Subcutaneous abdominal adipose tissue (tissue), 5 donors: ENCODE measurements around the gene FBXO40.
A peak's percentile ranks its signal among the peaks of the same experiment; 100 is the strongest.
"Not testable (repeated sequence)": the region's sequence is repeated elsewhere in the genome, so short reads cannot be mapped to it uniquely, and the experiment has no call there.

Experiments
- H3K27ac ChIP-seq: one replicate; pipeline ENCODE4 v1.7.0; 2013; ENCODE audit warnings: low read depth, mild to moderate bottlenecking, inconsistent platforms, low read length, moderate library complexity
- H3K27me3 ChIP-seq, 5 donors: one replicate each; pipeline ENCODE4 v1.7.0; 2013; ENCODE audit warnings: low read length in 5 of 5, inconsistent platforms in 1 of 5; ENCODE audit not compliant: control insufficient read depth in 5 of 5, insufficient read depth in 4 of 5
- H3K36me3 ChIP-seq, 5 donors: one replicate each; pipeline ENCODE4 v1.7.0; 2013; ENCODE audit warnings: low read length in 5 of 5; ENCODE audit not compliant: control insufficient read depth in 5 of 5, insufficient read depth in 5 of 5
- H3K4me1 ChIP-seq, 5 donors: one replicate each; pipeline ENCODE4 v1.7.0; 2013; ENCODE audit warnings: low read length in 5 of 5, mild to moderate bottlenecking in 3 of 5, moderate library complexity in 1 of 5; ENCODE audit not compliant: control insufficient read depth in 5 of 5, insufficient read depth in 5 of 5
- H3K4me3 ChIP-seq, 5 donors: one replicate each; pipeline ENCODE4 v1.7.0; 2013; ENCODE audit warnings: low read length in 5 of 5, low read depth in 1 of 5
- H3K9ac ChIP-seq, 5 donors: one replicate each; pipeline ENCODE4 v1.7.0; 2013; ENCODE audit warnings: low read length in 5 of 5, mild to moderate bottlenecking in 4 of 5, moderate library complexity in 3 of 5
- H3K9me3 ChIP-seq, 5 donors: one replicate each; pipeline ENCODE4 v1.7.0; 2013; ENCODE audit warnings: low read length in 5 of 5; ENCODE audit not compliant: control insufficient read depth in 5 of 5
- donor health status: healthy.
- donor health status: healthy.
- donor health status: healthy.
- donor health status: healthy.
- donor health status: healthy.

FBXO40 gene

DNA sequence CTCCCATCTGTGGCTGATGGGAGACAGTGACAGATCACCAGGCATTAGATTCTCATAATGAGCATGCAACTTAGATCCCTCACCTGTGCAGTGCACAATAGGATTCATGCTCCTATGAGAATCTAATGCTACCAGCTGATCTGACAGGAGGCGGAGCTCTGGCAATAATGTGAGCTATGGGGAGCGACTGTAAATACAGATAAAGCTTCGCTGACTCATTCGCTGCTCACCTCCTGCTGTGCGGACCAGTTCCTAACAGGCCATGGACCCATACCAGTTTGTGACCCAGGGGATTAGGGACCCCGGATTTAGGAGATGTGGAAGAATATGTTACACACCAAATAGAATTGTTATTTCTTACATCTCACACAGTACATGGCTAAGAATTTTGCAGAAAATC, 18.7 kb upstream of the FBXO40 start:
- H3K27ac ChIP-seq: no peak overlapping the region
- H3K9ac ChIP-seq: no peak overlapping the region
- H3K4me1 ChIP-seq: no peaks in the 10 kb centered on the region
- no peaks in the 10 kb centered on the region for H3K27me3 ChIP-seq
- H3K4me3 ChIP-seq: no peak overlapping the region
- H3K36me3 ChIP-seq: no peaks in the 10 kb centered on the region
- no peaks in the 10 kb centered on the region for H3K9me3 ChIP-seq

DNA sequence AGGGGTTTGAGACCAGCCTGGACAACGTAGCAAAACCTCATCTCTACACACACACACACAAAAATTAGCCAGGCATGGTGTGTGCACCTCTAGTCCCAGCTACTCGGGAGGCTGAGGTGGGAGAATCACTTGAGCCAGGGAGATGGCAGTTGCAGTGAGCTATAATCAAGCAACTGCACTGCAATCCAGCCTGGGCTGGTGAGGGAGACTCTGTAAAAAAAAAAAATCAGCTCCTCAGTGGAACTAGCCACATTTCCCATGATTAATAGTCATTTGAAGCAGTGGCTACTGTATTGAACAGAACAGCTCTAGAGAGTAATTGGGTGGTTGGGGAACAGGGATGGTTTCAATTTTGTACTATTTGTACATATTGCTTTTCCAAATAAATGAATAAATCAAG, 11.5 kb upstream of the FBXO40 start:
- H3K4me3 ChIP-seq: no peak overlapping the region
- no peaks in the 10 kb centered on the region for H3K9me3 ChIP-seq
- H3K27me3 ChIP-seq: no peaks in the 10 kb centered on the region
- no peaks in the 10 kb centered on the region for H3K4me1 ChIP-seq
- no peaks in the 10 kb centered on the region for H3K36me3 ChIP-seq
- no peak overlapping the region for H3K27ac ChIP-seq
- H3K9ac ChIP-seq: no peak overlapping the region

DNA sequence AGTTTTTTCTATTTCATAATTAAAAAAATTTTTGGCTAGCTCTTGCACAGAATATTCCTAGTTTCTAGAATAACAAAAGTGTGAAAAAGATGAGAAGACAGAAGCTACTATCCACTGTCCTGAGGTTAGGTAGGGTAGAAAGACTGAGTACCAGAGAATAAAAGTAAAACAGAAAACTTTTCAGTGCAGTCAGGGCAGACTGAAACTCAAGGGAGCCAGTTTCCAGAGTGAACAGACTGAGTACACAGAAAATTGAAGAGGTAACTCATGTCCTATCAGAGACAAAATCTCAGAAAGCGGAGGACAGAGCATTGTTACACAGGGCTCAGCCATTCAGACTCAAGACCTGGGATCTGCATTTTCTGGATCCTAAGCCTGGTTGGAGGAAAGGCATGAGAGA, 8.8 kb upstream of the FBXO40 start:
- Histone ChIP-seq H3K9me3 (no peaks in the 10 kb centered on the region), H3K9ac (no peak overlapping the region), H3K27ac (no peak overlapping the region), H3K4me1 (no peaks in the 10 kb centered on the region), H3K27me3 (no peaks in the 10 kb centered on the region), H3K4me3 (no peak overlapping the region), H3K36me3 (no peaks in the 10 kb centered on the region)

DNA sequence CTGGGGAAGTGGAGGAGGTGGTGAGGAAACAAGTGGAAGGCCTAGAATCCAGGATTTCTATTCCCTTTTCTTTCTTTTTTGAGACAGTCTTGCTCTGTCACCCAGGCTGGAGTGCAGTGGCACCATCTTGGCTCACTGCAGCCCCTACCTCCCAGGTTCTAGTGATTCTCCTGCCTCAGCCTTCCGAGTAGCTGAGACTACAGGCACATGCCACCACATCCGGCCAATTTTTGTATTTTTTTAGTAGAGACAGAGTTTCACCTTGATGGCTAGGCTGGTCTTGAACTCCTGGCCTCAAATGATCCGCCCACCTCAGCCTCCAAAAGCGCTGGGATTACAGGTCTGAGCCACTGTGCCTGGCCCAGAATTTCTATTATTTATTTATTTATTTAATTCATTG, 627 bp downstream of the FBXO40 start:
- H3K36me3 ChIP-seq, H3K9me3 ChIP-seq, H3K27ac ChIP-seq, H3K4me1 ChIP-seq, H3K27me3 ChIP-seq, H3K9ac ChIP-seq, H3K4me3 ChIP-seq: not testable (repeated sequence)

DNA sequence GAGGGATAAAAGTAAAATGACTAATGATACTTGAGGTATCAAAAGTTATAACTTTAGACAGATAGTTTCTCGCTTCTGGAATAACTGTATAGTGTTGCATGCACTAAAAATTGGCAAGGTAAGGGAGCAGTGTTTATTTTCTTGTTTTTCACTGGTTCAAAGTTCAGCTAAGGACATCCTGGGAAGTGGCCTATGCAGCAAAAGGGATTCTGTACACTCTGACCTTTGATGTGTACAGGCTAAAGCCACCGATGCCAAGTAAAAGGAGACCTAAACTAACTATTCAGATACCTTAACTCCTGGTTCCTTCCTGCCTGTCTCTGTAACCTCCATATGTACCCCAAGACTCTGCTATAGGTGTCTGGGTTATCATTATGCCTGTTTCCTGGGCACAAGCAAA, 1.7 kb downstream of the FBXO40 start:
- Histone ChIP-seq H3K9ac (no peak overlapping the region), H3K4me1 (peaks cover 0 to 5% (median 3%) of the 10 kb centered on the region in 5 donors), H3K27me3 (no peaks in the 10 kb centered on the region), H3K27ac (no peak overlapping the region), H3K9me3 (no peaks in the 10 kb centered on the region), H3K36me3 (no peaks in the 10 kb centered on the region), H3K4me3 (no peak overlapping the region)

DNA sequence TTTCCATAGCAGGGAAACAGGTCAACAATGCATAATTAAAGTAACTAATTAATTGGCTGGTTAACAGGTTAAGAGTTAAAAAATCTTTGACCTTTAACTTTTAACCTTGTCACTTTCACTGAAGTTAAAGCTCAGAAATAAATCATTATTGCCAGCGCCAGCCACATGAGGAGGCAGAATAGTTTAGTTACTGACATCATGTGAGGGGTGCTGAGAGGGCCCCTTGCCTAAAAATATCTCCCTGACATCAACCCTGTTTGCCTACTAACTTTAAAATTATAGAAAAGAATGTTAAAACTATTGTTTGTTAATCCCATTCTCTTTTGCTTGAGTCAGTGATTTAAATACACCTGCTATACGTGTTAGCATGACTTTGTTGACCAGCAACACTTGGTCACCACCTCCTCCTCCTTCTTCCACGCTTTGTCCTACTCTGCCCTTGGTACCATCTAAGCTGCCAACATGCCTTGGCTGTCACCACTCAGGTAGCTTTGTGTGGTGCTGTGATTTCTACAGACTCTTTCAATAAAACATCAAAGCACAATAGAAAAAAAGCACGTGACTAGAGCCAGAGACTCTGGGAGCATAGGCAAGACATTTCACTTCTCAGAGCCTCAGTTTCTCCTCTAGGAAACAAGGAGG, 2.7 kb downstream of the FBXO40 start:
- no peak overlapping the region for H3K27ac ChIP-seq
- H3K9ac ChIP-seq: no peak overlapping the region
- no peaks in the 10 kb centered on the region for H3K36me3 ChIP-seq
- H3K4me3 ChIP-seq: no peak overlapping the region
- no peaks in the 10 kb centered on the region for H3K27me3 ChIP-seq
- peaks cover 0 to 11% (median 3%) of the 10 kb centered on the region in 5 donors for H3K4me1 ChIP-seq
- H3K9me3 ChIP-seq: no peaks in the 10 kb centered on the region

DNA sequence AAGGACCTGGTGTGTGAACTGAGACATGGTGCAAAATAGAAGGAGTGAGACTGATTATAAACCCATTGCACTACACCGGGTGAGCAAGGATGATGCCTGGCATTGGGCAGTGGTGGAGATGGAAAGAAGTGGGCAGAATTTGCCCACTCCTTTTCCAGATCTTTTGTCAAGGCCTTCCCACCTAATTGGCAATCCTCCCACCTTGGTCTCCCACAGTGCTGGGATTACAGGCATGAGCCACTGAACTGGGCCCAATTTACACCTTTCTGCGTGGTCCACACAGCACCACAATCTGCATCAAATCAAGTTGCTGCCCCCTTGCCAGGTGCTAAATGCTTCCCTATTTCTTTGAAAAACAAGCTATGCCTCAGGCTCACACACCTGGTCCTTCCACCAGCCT, 5.4 kb downstream of the FBXO40 start:
- Histone ChIP-seq H3K9ac (no peak overlapping the region), H3K27me3 (no peaks in the 10 kb centered on the region), H3K9me3 (no peaks in the 10 kb centered on the region), H3K36me3 (no peaks in the 10 kb centered on the region), H3K27ac (no peak overlapping the region), H3K4me1 (peaks cover 0 to 25% (median 0%) of the 10 kb centered on the region in 5 donors), H3K4me3 (no peak overlapping the region)

DNA sequence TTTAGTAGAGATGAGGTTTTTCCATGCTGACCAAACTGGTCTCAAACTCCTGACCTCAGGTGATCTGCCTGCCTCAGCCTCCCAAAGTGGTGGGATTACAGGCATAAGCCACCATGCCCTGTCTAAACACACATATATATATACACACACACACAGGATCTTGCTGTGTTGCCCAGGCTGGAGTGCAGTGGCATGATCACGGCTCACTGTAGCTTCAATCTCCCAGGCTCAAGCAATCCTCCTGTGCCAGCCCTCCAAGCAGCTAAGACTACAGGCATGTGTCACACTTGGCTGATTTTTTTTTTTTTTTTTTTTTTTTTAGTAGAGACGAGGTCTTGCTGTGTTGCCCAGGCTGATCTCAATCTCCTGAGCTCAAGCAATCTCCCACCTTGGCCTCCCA, 6.7 kb downstream of the FBXO40 start:
- H3K27me3 ChIP-seq, H3K4me3 ChIP-seq, H3K27ac ChIP-seq, H3K36me3 ChIP-seq, H3K9ac ChIP-seq, H3K9me3 ChIP-seq: not testable (repeated sequence)
- peaks cover 0 to 24% (median 0%) of the 10 kb centered on the region in 5 donors for H3K4me1 ChIP-seq

DNA sequence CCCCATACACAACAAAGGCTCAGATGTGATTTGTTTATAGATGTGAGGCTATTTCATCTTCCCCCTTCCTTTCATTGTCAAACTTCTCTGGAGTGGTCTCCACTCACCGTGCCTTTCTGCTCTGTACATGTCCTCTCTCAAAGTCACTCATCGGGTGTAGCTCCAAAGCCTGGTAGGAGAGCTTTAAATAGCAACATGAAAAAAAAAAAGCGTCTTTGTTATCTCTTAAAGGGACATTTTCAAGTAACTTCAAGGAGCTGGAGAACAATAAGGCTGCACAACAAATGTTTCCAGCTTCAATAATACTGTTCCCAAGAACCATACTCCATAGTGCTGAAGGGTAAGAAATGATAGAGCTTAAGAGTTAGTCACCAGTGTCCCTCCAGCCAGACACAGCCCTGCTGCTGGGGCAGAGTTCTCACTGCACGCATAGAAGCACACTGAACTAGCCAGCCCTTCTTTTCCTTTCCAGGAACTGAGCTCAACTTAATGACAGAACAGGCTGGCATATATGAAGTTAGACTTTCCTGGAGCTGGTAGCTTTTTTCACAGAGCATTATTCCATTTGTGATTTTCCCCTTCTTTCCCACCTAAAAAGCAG, 8.1 kb downstream of the FBXO40 start:
- Histone ChIP-seq H3K9me3 (no peaks in the 10 kb centered on the region), H3K4me1 (peaks cover 0 to 23% (median 0%) of the 10 kb centered on the region in 5 donors), H3K9ac (no peak overlapping the region), H3K27ac (peak overlapping the region; percentile 21), H3K4me3 (no peak overlapping the region), H3K36me3 (no peaks in the 10 kb centered on the region), H3K27me3 (no peaks in the 10 kb centered on the region)

DNA sequence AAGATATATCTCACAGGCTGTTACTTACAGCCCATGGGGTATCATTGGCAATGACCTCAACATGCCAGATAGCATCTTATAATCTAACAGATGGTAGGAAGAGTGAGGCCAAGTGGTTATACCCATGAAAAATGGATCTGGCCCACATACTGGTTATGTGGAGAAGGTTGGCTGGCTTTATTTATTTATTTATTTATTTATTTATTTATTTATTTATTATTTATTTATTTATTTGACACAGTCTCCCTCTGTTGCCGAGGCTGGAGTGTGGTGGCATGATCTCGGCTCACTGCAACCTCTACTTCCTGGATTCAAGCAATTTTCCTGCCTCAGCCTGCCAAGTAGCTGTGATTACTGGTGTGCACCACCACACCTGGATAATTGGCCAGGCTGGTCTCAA, 11.6 kb downstream of the FBXO40 start:
- peaks cover 0 to 23% (median 0%) of the 10 kb centered on the region in 5 donors for H3K4me1 ChIP-seq
- no peak overlapping the region for H3K4me3 ChIP-seq
- H3K9ac ChIP-seq: no peak overlapping the region
- H3K27ac ChIP-seq: no peak overlapping the region
- H3K36me3 ChIP-seq: no peaks in the 10 kb centered on the region
- no peaks in the 10 kb centered on the region for H3K27me3 ChIP-seq
- H3K9me3 ChIP-seq: no peaks in the 10 kb centered on the region
